H1 (cell line): ENCODE measurements around the gene GABRR3. TPM values are rescaled to one million over a fixed set of nuclear protein-coding genes. Genes with fewer than 3 reads are reported as not detected.

Experiments
- CTCF ChIA-PET: fragments of 300-600 bp; sonication (Branson Sonifier 250); formaldehyde crosslinking; loops from one replicate; lab custom pipeline; 2021; ENCODE audit not compliant: partially characterized antibody; lab: Charles Lee
- POLR2A ChIA-PET: fragments of 300-600 bp; sonication (Branson Sonifier 250); formaldehyde crosslinking; loops from one replicate; lab custom pipeline; 2021; ENCODE audit warnings: inconsistent platforms; ENCODE audit not compliant: partially characterized antibody; lab: Charles Lee
- DNase-seq, 2 experiments: peaks; one replicate each; pipeline versions ENCODE4 v3.0.0 to v3.0.0-alpha.2; 2010 to 2022; ENCODE audit warnings: low spot score in 2 of 2, low read depth in 1 of 2, mixed read lengths in 1 of 2
- FAIRE-seq: peaks from 2 replicates; lab custom pipeline; 2011; peaks lifted over from hg19 to GRCh38; lab: Jason Lieb, UNC
- H2AFZ ChIP-seq: 2 replicates; pipeline ENCODE4 v1.8.1; 2012; ENCODE audit warnings: low read length, inconsistent platforms
- H2AK5ac ChIP-seq: 2 replicates; pipeline ENCODE4 v1.6.1; 2013; ENCODE audit warnings: low read depth, low read length
- H2BK120ac ChIP-seq: replicated peaks from 2 replicates; pipeline ENCODE3; 2013; ENCODE audit warnings: low read depth, low read length, inconsistent platforms
- H2BK12ac ChIP-seq: 2 replicates; pipeline ENCODE4 v1.6.1; 2013; ENCODE audit warnings: low read depth, low read length
- H2BK15ac ChIP-seq: 2 replicates; pipeline ENCODE4 v1.6.1; 2013; ENCODE audit warnings: low read length
- H2BK20ac ChIP-seq: 2 replicates; pipeline ENCODE4 v1.6.1; 2013; ENCODE audit warnings: low read length
- H2BK5ac ChIP-seq: 2 replicates; pipeline ENCODE4 v1.6.1; 2013; ENCODE audit warnings: low read depth, low read length
- H3K14ac ChIP-seq: 2 replicates; pipeline ENCODE4 v1.6.1; 2013; ENCODE audit warnings: inconsistent platforms; ENCODE audit not compliant: insufficient read length
- H3K18ac ChIP-seq: 2 replicates; pipeline ENCODE4 v1.6.1; 2013; ENCODE audit warnings: low read length; ENCODE audit errors: extremely low read depth
- H3K23ac ChIP-seq: 2 replicates; pipeline ENCODE4 v1.6.1; 2013; ENCODE audit warnings: inconsistent platforms; ENCODE audit not compliant: insufficient read length
- H3K23me2 ChIP-seq: 2 replicates; pipeline ENCODE4 v1.6.1; 2013; ENCODE audit warnings: low read depth, low read length
- H3K27ac ChIP-seq: 2 replicates; pipeline ENCODE4 v1.6.1; 2011; ENCODE audit warnings: low read depth, low read length, inconsistent platforms
- H3K27me3 ChIP-seq, 4 experiments: replicated peaks in 1 of 4; 1 replicate in 1 of 4; 2 replicates in 3 of 4; pipeline versions ENCODE4 v1.6.1 to v1.8.1; 2011 to 2013; ENCODE audit warnings: low read length in 3 of 4, mild to moderate bottlenecking in 3 of 4, inconsistent platforms in 2 of 4, mixed read lengths in 2 of 4, moderate library complexity in 1 of 4; ENCODE audit not compliant: control insufficient read depth in 3 of 4, insufficient read depth in 3 of 4; ENCODE audit errors: extremely low read depth in 1 of 4
- H3K36me3 ChIP-seq, 4 experiments: 2 replicates each; pipeline versions ENCODE4 v1.6.1 to v1.8.1; 2011 to 2013; ENCODE audit warnings: mild to moderate bottlenecking in 4 of 4, low read length in 3 of 4, moderate library complexity in 2 of 4, control low read depth in 1 of 4, inconsistent platforms in 1 of 4; ENCODE audit not compliant: insufficient read depth in 4 of 4, control insufficient read depth in 2 of 4
- H3K4ac ChIP-seq: replicated peaks from 2 replicates; pipeline ENCODE3; 2013; ENCODE audit warnings: low read length, low read depth, mixed read lengths, inconsistent platforms; ENCODE audit not compliant: insufficient read length
- H3K4me1 ChIP-seq, 4 experiments: replicated peaks in 1 of 4; 1 replicate in 1 of 4; 2 replicates in 3 of 4; pipeline versions ENCODE4 v1.6.1 to v1.8.1; 2011 to 2013; ENCODE audit warnings: low read length in 3 of 4, inconsistent platforms in 2 of 4, mixed read lengths in 1 of 4; ENCODE audit not compliant: insufficient read depth in 4 of 4, control insufficient read depth in 3 of 4
- H3K4me2 ChIP-seq, 2 experiments: 2 replicates each; pipeline versions ENCODE4 v1.6.1 to v1.8.1; 2011 to 2013; ENCODE audit warnings: low read depth in 2 of 2, low read length in 2 of 2, control low read depth in 1 of 2, inconsistent platforms in 1 of 2, mild to moderate bottlenecking in 1 of 2; ENCODE audit not compliant: insufficient read depth in 1 of 2
- H3K4me3 ChIP-seq, 4 experiments: fragments of 200-600, 300-600 bp in 1 of 4; sonication (generic), shearing (Covaris generic), sonication (Bioruptor Twin) in 1 of 4; 2 replicates each; pipeline versions ENCODE4 v1.5.1 to v1.8.1; 2011 to 2016; ENCODE audit warnings: low read length in 4 of 4, low read depth in 3 of 4, control low read depth in 2 of 4, inconsistent platforms in 2 of 4, mild to moderate bottlenecking in 2 of 4, mixed read lengths in 1 of 4, moderate library complexity in 1 of 4; ENCODE audit not compliant: insufficient read depth in 2 of 4; ENCODE audit errors: extremely low read depth in 1 of 4
- H3K56ac ChIP-seq: replicated peaks from 2 replicates; pipeline ENCODE3; 2013; ENCODE audit warnings: low read depth, mild to moderate bottlenecking, mixed read lengths, low read length, inconsistent platforms; ENCODE audit not compliant: insufficient read length
- H3K79me1 ChIP-seq: 2 replicates; pipeline ENCODE4 v1.6.1; 2013; ENCODE audit warnings: low read depth, low read length, control low read depth
- H3K79me2 ChIP-seq, 2 experiments: 2 replicates each; pipeline versions ENCODE4 v1.6.1 to v1.8.1; 2012 to 2013; ENCODE audit warnings: low read length in 2 of 2, mild to moderate bottlenecking in 2 of 2, inconsistent platforms in 1 of 2; ENCODE audit not compliant: insufficient read depth in 2 of 2, control insufficient read depth in 1 of 2
- H3K9ac ChIP-seq, 4 experiments: replicated peaks in 1 of 4; 1 replicate in 1 of 4; 2 replicates in 3 of 4; pipeline versions ENCODE4 v1.6.1 to v1.8.1; 2011 to 2013; ENCODE audit warnings: low read depth in 3 of 4, low read length in 3 of 4, control low read depth in 2 of 4, mild to moderate bottlenecking in 2 of 4, moderate library complexity in 2 of 4, inconsistent platforms in 1 of 4; ENCODE audit errors: extremely low read depth in 1 of 4
- H3K9me3 ChIP-seq, 2 experiments: 2 replicates each; pipeline versions ENCODE4 v1.6.1 to v1.8.1; 2012 to 2013; ENCODE audit warnings: mild to moderate bottlenecking in 2 of 2, moderate library complexity in 2 of 2, control low read depth in 1 of 2, inconsistent platforms in 1 of 2, low read depth in 1 of 2, low read length in 1 of 2, mixed read lengths in 1 of 2; ENCODE audit not compliant: insufficient read depth in 2 of 2
- H4K20me1 ChIP-seq, 2 experiments: replicated peaks in 1 of 2; 2 replicates each; pipeline versions ENCODE3 to v1.8.1; 2011 to 2013; ENCODE audit warnings: inconsistent platforms in 2 of 2, low read length in 2 of 2, mild to moderate bottlenecking in 1 of 2; ENCODE audit not compliant: insufficient read depth in 2 of 2, control insufficient read depth in 1 of 2
- H4K5ac ChIP-seq: 2 replicates; pipeline ENCODE4 v1.6.1; 2013; ENCODE audit warnings: low read length, low read depth, mixed read lengths, inconsistent platforms; ENCODE audit not compliant: insufficient read length
- H4K8ac ChIP-seq: 2 replicates; pipeline ENCODE4 v1.8.0; 2013; ENCODE audit warnings: mild to moderate bottlenecking, moderate library complexity, low read length, inconsistent platforms; ENCODE audit not compliant: insufficient read depth; ENCODE audit errors: extremely low read depth
- H4K91ac ChIP-seq: replicated peaks from 2 replicates; pipeline ENCODE3; 2013; ENCODE audit warnings: low read length, mixed read lengths, inconsistent platforms; ENCODE audit not compliant: insufficient read length
- BCL11A ChIP-seq, 2 experiments: IDR thresholded peaks; one replicate each; pipeline ENCODE4 v1.6.1; 2011; ENCODE audit warnings: low read depth in 2 of 2, low read length in 2 of 2, mild to moderate bottlenecking in 2 of 2
- CBX8 ChIP-seq: fragments of 300-800, 300-1000 bp; sonication (generic); IDR thresholded peaks from 2 replicates; pipeline ENCODE4 v1.7.1; 2016; ENCODE audit warnings: low read depth, low read length, borderline replicate concordance
- CEBPB ChIP-seq: IDR thresholded peaks from 2 replicates; pipeline ENCODE4 v1.6.1; 2012; ENCODE audit warnings: low read depth, low read length
- KDM5A ChIP-seq: fragments of 200-600 bp; IDR thresholded peaks from 2 replicates; pipeline ENCODE4 v1.7.1; 2012; ENCODE audit warnings: mild to moderate bottlenecking, low read length, inconsistent platforms, mixed read lengths
- WGBS, 2 experiments: shearing (Covaris generic) in 1 of 2; methylation state at CpG; one replicate each; pipeline versions ENCODE4 v1.1.6 to v1.1.7; 2013 to 2015; ENCODE audit warnings: low lambda C conversion rate in 2 of 2, mixed read lengths in 2 of 2, inconsistent platforms in 1 of 2, low coverage in 1 of 2, missing lambda C conversion rate in 1 of 2; ENCODE audit not compliant: insufficient replicate concordance in 2 of 2, insufficient coverage in 1 of 2, insufficient read length in 1 of 2; ENCODE audit errors: extremely low coverage in 1 of 2, missing lambda C conversion rate in 1 of 2; 5-methylcytosine and 5-hydroxymethylcytosine counted together
- polyA plus RNA-seq, 7 experiments: library from polyadenylated mRNA; depleted of rRNA in 3 of 7; stranded (reverse) in 5 of 7; unstranded in 2 of 7; fragments of >200 nt in 5 of 7; fragments of 200-250 nt in 2 of 7; gene quantifications; 1 replicate in 5 of 7; 2 replicates in 1 of 7; 4 replicates in 1 of 7; pipeline versions ENCODE4 v1.2.1 to v1.2.3, GENCODE V29; 2011 to 2013; ENCODE audit warnings: missing spikeins in 2 of 7, mixed read lengths in 2 of 7
- total RNA-seq: library from RNA; stranded (reverse); fragmentation: NEBNext Ultra II Directional; extraction: Animal tissue kit (Norgen Biotek cat#: 25700); gene quantifications from 2 replicates; pipeline ENCODE4 v1.2.1, GENCODE V29; 2021

The GABRR3 gene
- total and polyA plus RNA-seq, 2 of the 8 experiments (the other 6 are each of a cell fraction or from before 2014, with no cell fraction given), result not detected

DNA sequence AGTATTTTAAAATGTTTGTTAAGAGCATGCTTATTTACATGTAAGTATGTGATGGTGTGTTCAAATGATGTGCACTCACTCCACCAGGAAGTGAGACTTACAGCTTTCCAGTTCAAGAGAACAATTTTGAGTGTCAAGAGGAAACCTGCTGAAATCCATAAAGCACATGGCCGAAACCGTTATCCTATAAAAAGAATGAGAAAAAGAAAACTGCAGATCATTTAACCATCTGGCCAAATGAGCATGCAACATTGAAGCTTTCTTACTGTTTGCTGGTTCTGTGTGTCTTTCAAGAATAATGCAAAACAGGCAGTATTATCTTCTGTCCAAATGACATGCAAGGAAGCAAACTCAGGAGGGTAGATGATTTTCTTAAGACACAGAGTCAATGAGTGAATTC, 26.3 kb downstream of the GABRR3 start:
- H3K4me2 ChIP-seq, result no peak overlapping the region
- no peak overlapping the region for H2AFZ ChIP-seq
- H3K9ac ChIP-seq, result no peak overlapping the region
- no peak overlapping the region for H2BK12ac ChIP-seq
- no peak for TF ChIP-seq KDM5A
- TF ChIP-seq BCL11A (IDR thresholded peaks at IDR 0.05; ENCODE audit: low read depth in 2 of 2, low read length in 2 of 2), result no peak
- no peak for TF ChIP-seq CBX8
- no peak for TF ChIP-seq CEBPB
- H3K23me2 ChIP-seq, result no peaks in the 10 kb centered on the region
- no peaks in the 10 kb centered on the region for H3K79me2 ChIP-seq
- POLR2A ChIA-PET, result no interaction called here
- H3K79me1 ChIP-seq, result no peaks in the 10 kb centered on the region
- no peak for DNase-seq
- no peaks in the 10 kb centered on the region for H4K20me1 ChIP-seq
- no peak overlapping the region for H3K27ac ChIP-seq
- H2BK15ac ChIP-seq, result no peak overlapping the region
- no peak overlapping the region for H2BK20ac ChIP-seq
- H3K4me1 ChIP-seq, result no peaks in the 10 kb centered on the region
- H3K56ac ChIP-seq, result no peak overlapping the region
- no peak overlapping the region for H3K23ac ChIP-seq
- H4K8ac ChIP-seq, result no peak overlapping the region
- H2AK5ac ChIP-seq, result no peak overlapping the region
- no peaks in the 10 kb centered on the region for H3K36me3 ChIP-seq
- no peak overlapping the region for H3K18ac ChIP-seq
- H4K91ac ChIP-seq, result no peak overlapping the region
- H3K4me3 ChIP-seq, result no peak overlapping the region
- CTCF ChIA-PET, result interaction anchor here (1.7 to 8.6 kb wide), 2 partner anchors 12 to 15 kb away, joined by 5 to 85 read pairs; no protein-coding TSS in a partner anchor
- no peak overlapping the region for H3K14ac ChIP-seq
- H3K27me3 ChIP-seq, result peaks cover 0 to 1% (median 0%) of the 10 kb centered on the region in 4 experiments; a peak in 1 of 7 replicates
- no peak for FAIRE-seq
- H3K9me3 ChIP-seq, result no peaks in the 10 kb centered on the region
- H4K5ac ChIP-seq, result no peak overlapping the region
- no peak overlapping the region for H2BK5ac ChIP-seq
- 98% methylated on average over 2 of the region's 2 CpGs; no CpG with 5 or more reads in 1 of the 2 experiments for WGBS, 2 experiments
- H2BK120ac ChIP-seq, result no peak overlapping the region
- H3K4ac ChIP-seq, result no peak overlapping the region
